HepG2 (cell line): ENCODE measurements around the gene SLC34A3. TPM values are rescaled to one million over a fixed set of nuclear protein-coding genes. Genes with fewer than 3 reads are reported as not detected.
A peak's percentile ranks its signal among the peaks of the same experiment; 100 is the strongest.

ENCODE experiments used
- BCLAF1 ChIP-seq: fragments of 450-650 bp; IDR thresholded peaks from 2 replicates; pipeline ENCODE4 v1.6.1; 2017; ENCODE audit warnings: mild to moderate bottlenecking
- DNMT1 ChIP-seq: sonication (generic); formaldehyde crosslinking; IDR thresholded peaks from 2 replicates; pipeline ENCODE4 v1.5.1; 2020; ENCODE audit warnings: mild to moderate bottlenecking, missing genetic modification reagents
- DNMT3B ChIP-seq: conservative IDR thresholded peaks from 2 replicates; pipeline ENCODE4 v1.6.1; 2016; ENCODE audit warnings: missing biosample characterization, control low read depth
- HMGXB4 ChIP-seq, 2 experiments: sonication (generic) in 1 of 2; formaldehyde crosslinking in 1 of 2; IDR thresholded peaks; 2 replicates each; pipeline versions ENCODE4 v1.4.0 to v1.6.1; 2018 to 2020; ENCODE audit warnings: missing genetic modification reagents in 2 of 2, borderline replicate concordance in 1 of 2, low read depth in 1 of 2, mild to moderate bottlenecking in 1 of 2, missing biosample characterization in 1 of 2
- JUN ChIP-seq: sonication (generic); formaldehyde crosslinking; IDR thresholded peaks from 2 replicates; pipeline ENCODE4 v1.4.0; 2020; ENCODE audit warnings: mild to moderate bottlenecking, missing genetic modification reagents
- JUND ChIP-seq: sonication (generic); formaldehyde crosslinking; IDR thresholded peaks from 2 replicates; pipeline ENCODE4 v1.8.0; 2022; ENCODE audit warnings: mild to moderate bottlenecking, missing genetic modification reagents
- KAT7 ChIP-seq: IDR thresholded peaks from 2 replicates; pipeline ENCODE4 v1.6.1; 2018; ENCODE audit warnings: borderline replicate concordance, missing compliant biosample characterization
- KDM2A ChIP-seq: sonication (generic); formaldehyde crosslinking; IDR thresholded peaks from 2 replicates; pipeline ENCODE4 v1.4.0; 2020; ENCODE audit warnings: low read depth, missing genetic modification reagents, borderline replicate concordance
- NFYC ChIP-seq: IDR thresholded peaks from 2 replicates; pipeline ENCODE4 v1.6.1; 2016; ENCODE audit warnings: missing genetic modification reagents, missing compliant biosample characterization
- PPARG ChIP-seq: conservative IDR thresholded peaks from 2 replicates; pipeline ENCODE4 v1.6.1; 2016; ENCODE audit warnings: missing biosample characterization, missing genetic modification reagents
- SRSF1 ChIP-seq: fragments of 200-400 bp; formaldehyde crosslinking; optimal IDR thresholded peaks from 2 replicates; pipeline ENCODE3; 2017; ENCODE audit warnings: mild to moderate bottlenecking, low read depth, low read length, moderate library complexity
- TFAP4 ChIP-seq: sonication (generic); IDR thresholded peaks from 2 replicates; pipeline ENCODE4 v1.6.1; 2016; ENCODE audit warnings: low read depth, borderline replicate concordance
- ZBTB38 ChIP-seq: sonication (generic); formaldehyde crosslinking; IDR thresholded peaks from 2 replicates; pipeline ENCODE4 v1.5.1; 2020; ENCODE audit warnings: mild to moderate bottlenecking, missing genetic modification reagents
- ZNF264 ChIP-seq: sonication (generic); formaldehyde crosslinking; IDR thresholded peaks from 2 replicates; pipeline ENCODE4 v1.4.0; 2020; ENCODE audit warnings: missing genetic modification reagents
- ZNF382 ChIP-seq: sonication (generic); formaldehyde crosslinking; IDR thresholded peaks from 2 replicates; pipeline ENCODE4 v1.5.0; 2020; ENCODE audit warnings: missing genetic modification reagents, mild to moderate bottlenecking, borderline replicate concordance
- ZNF577 ChIP-seq: sonication (generic); formaldehyde crosslinking; IDR thresholded peaks from 2 replicates; pipeline ENCODE4 v1.4.0; 2020; ENCODE audit warnings: mild to moderate bottlenecking, low read depth, missing genetic modification reagents, borderline replicate concordance
- ZNF629 ChIP-seq: sonication (generic); formaldehyde crosslinking; conservative IDR thresholded peaks from 2 replicates; pipeline ENCODE4 v1.5.0; 2020; ENCODE audit warnings: missing genetic modification reagents
- ZNF670 ChIP-seq: sonication (generic); formaldehyde crosslinking; IDR thresholded peaks from 2 replicates; pipeline ENCODE4 v1.8.0; 2022; ENCODE audit warnings: mild to moderate bottlenecking, missing genetic modification reagents, borderline replicate concordance
- ZNF792 ChIP-seq: IDR thresholded peaks from 2 replicates; pipeline ENCODE4 v1.6.1; 2016
- ZSCAN9 ChIP-seq: IDR thresholded peaks from 2 replicates; pipeline ENCODE4 v1.6.1; 2016; ENCODE audit warnings: borderline replicate concordance
- polyA plus RNA-seq, 8 experiments: library from polyadenylated mRNA; depleted of rRNA in 3 of 8; stranded (reverse) in 7 of 8; unstranded in 1 of 8; fragments of >200 nt; fragmentation: Illumina TruSeq in 4 of 8; extraction: Trizol in 4 of 8; gene quantifications; 2 replicates each; pipeline versions ENCODE4 v1.2.1 to v1.2.3, GENCODE V29; 2011 to 2016; ENCODE audit warnings: low read depth in 4 of 8, missing spikeins in 1 of 8, mixed read lengths in 1 of 8; ENCODE audit not compliant: insufficient read depth in 1 of 8
- total RNA-seq, 5 experiments: library from RNA; depleted of rRNA; stranded (reverse); fragments of >200 nt; fragmentation: Illumina TruSeq; extraction: Trizol; gene quantifications; 2 replicates each; pipeline ENCODE4 v1.2.3, GENCODE V29; 2016; ENCODE audit warnings: low read depth in 1 of 5
- TF ChIP-seq, protein P1 (sequence below): fragments of 450-650 bp; IDR thresholded peaks from 2 replicates; pipeline ENCODE4 v1.6.1; 2016

SLC34A3 gene
- total and polyA plus RNA-seq, 2 of the 13 experiments (the other 11 are each of a cell fraction or from before 2014, with no cell fraction given), result 0.07 to 1.0 TPM

DNA sequence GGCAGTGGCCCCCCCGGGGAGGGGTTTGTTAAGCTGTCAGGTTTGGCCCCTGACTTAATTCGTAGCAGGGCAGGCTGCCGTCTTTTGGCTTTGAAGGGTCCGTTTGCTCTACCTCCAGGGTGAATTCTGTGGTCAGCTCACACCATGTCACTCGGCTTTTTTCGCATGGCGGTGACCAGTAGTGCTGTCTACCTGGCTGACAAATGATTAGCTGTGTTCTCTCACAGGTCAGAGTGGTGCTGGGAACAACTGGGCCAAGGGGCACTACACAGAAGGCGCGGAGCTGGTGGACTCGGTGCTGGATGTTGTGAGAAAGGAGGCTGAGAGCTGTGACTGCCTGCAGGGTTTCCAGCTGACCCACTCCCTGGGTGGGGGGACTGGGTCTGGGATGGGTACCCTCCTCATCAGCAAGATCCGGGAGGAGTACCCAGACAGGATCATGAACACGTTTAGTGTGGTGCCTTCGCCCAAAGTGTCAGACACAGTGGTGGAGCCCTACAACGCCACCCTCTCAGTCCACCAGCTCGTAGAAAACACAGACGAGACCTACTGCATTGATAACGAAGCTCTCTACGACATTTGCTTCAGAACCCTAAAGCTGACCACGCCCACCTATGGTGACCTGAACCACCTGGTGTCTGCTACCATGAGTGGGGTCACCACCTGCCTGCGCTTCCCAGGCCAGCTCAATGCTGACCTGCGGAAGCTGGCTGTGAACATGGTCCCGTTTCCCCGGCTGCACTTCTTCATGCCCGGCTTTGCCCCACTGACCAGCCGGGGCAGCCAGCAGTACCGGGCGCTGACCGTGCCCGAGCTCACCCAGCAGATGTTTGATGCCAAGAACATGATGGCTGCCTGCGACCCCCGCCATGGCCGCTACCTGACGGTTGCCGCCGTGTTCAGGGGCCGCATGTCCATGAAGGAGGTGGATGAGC is 11.8 kb downstream of the SLC34A3 start (continued):
- no peak for TF ChIP-seq TFAP4
- TF ChIP-seq JUN (CRISPR knock-in tag), result no peak
- no peak for TF ChIP-seq ZNF670
- TF ChIP-seq, protein P1, sequence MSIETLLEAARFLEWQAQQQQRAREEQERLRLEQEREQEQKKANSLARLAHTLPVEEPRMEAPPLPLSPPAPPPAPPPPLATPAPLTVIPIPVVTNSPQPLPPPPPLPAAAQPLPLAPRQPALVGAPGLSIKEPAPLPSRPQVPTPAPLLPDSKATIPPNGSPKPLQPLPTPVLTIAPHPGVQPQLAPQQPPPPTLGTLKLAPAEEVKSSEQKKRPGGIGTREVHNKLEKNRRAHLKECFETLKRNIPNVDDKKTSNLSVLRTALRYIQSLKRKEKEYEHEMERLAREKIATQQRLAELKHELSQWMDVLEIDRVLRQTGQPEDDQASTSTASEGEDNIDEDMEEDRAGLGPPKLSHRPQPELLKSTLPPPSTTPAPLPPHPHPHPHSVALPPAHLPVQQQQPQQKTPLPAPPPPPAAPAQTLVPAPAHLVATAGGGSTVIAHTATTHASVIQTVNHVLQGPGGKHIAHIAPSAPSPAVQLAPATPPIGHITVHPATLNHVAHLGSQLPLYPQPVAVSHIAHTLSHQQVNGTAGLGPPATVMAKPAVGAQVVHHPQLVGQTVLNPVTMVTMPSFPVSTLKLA, result no peak
- TF ChIP-seq NFYC (CRISPR knock-in tag), result no peak
- no peak for TF ChIP-seq ZSCAN9 (CRISPR knock-in tag)
- no peak for TF ChIP-seq DNMT3B (CRISPR knock-in tag)
- no peak for TF ChIP-seq SRSF1
- TF ChIP-seq ZNF629 (CRISPR knock-in tag), result no peak
- no peak for TF ChIP-seq ZNF792 (CRISPR knock-in tag)
- TF ChIP-seq ZNF577 (CRISPR knock-in tag), result no peak
- no peak for TF ChIP-seq BCLAF1
- TF ChIP-seq DNMT1 (CRISPR knock-in tag), result no peak
- no peak for TF ChIP-seq KDM2A (CRISPR knock-in tag)
- peak; percentile 36; the same call in 1 of the 2 replicates for TF ChIP-seq ZBTB38
- TF ChIP-seq ZNF382, result no peak
- 0 out of 2 replicates have a peak, but pooled peaks have one; percentile 8 for TF ChIP-seq KAT7 (CRISPR knock-in tag)
- TF ChIP-seq PPARG (CRISPR knock-in tag), result no peak
- TF ChIP-seq JUND (CRISPR knock-in tag), result no peak
- TF ChIP-seq ZNF264 (CRISPR knock-in tag), result no peak
- 0 out of 4 replicates have a peak, but pooled peaks of 1 of the 2 experiments have one; percentile 5 for TF ChIP-seq HMGXB4 (CRISPR knock-in tag; IDR thresholded peaks at IDR 0.05; ENCODE audit: borderline replicate concordance in 1 of 2, low read depth in 1 of 2)
